Effector memory CD4-positive, alpha-beta T cell (primary cell): ENCODE results near the gene ORC6.

Experiments
- DNase-seq, 3 donors: peaks; one replicate each; pipeline ENCODE4 v3.0.0-alpha.2; 2020
- H3K27ac ChIP-seq: 2 replicates; pipeline ENCODE4 v1.7.0; 2013; ENCODE audit warnings: mild to moderate bottlenecking, low read length, moderate library complexity; ENCODE audit not compliant: insufficient read depth, poor library complexity, severe bottlenecking
- H3K27me3 ChIP-seq: replicated peaks from 2 replicates; pipeline ENCODE4 v1.7.0; 2013; ENCODE audit warnings: mild to moderate bottlenecking, low read length; ENCODE audit not compliant: insufficient read depth, control insufficient read depth, poor library complexity, severe bottlenecking
- H3K36me3 ChIP-seq: 2 replicates; pipeline ENCODE4 v1.7.0; 2013; ENCODE audit warnings: mild to moderate bottlenecking, low read length, moderate library complexity; ENCODE audit not compliant: control insufficient read depth, insufficient read depth
- H3K4me1 ChIP-seq: 2 replicates; pipeline ENCODE4 v1.7.0; 2013; ENCODE audit warnings: low read length, mild to moderate bottlenecking; ENCODE audit not compliant: control insufficient read depth, insufficient read depth, poor library complexity, severe bottlenecking
- H3K4me3 ChIP-seq: 2 replicates; pipeline ENCODE4 v1.7.0; 2013; ENCODE audit warnings: low read length, low read depth, mild to moderate bottlenecking; ENCODE audit not compliant: insufficient read depth, poor library complexity, severe bottlenecking
- H3K9me3 ChIP-seq: 2 replicates; pipeline ENCODE4 v1.7.0; 2013; ENCODE audit warnings: mild to moderate bottlenecking, low read length, moderate library complexity; ENCODE audit not compliant: control insufficient read depth

ORC6 gene

DNA sequence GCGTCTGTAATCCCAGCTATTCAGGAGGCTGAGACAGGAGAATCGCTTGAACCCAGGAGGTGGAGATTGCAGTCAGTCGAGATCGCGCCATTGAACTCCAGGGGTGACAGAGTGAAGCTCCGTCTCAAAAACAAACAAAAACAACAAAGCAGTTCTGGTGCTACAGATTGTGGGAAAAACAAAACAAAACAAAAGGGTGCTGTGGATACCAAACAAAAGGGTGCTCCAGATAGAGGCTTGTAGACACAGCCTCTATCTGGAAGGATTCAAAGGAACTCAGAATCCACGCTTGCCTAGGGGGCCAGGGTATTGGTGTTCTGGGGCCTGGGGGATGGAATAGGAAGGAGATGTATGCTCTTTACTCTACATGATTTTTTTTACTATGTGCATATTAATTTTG, 56.2 kb downstream of the ORC6 start:
- H3K27me3 ChIP-seq: no peaks in the 10 kb centered on the region
- no peak overlapping the region for H3K4me3 ChIP-seq
- H3K27ac ChIP-seq: no peak overlapping the region
- no peaks in the 10 kb centered on the region for H3K36me3 ChIP-seq
- H3K4me1 ChIP-seq: no peaks in the 10 kb centered on the region
- no peaks in the 10 kb centered on the region for H3K9me3 ChIP-seq
- no peak for DNase-seq

DNA sequence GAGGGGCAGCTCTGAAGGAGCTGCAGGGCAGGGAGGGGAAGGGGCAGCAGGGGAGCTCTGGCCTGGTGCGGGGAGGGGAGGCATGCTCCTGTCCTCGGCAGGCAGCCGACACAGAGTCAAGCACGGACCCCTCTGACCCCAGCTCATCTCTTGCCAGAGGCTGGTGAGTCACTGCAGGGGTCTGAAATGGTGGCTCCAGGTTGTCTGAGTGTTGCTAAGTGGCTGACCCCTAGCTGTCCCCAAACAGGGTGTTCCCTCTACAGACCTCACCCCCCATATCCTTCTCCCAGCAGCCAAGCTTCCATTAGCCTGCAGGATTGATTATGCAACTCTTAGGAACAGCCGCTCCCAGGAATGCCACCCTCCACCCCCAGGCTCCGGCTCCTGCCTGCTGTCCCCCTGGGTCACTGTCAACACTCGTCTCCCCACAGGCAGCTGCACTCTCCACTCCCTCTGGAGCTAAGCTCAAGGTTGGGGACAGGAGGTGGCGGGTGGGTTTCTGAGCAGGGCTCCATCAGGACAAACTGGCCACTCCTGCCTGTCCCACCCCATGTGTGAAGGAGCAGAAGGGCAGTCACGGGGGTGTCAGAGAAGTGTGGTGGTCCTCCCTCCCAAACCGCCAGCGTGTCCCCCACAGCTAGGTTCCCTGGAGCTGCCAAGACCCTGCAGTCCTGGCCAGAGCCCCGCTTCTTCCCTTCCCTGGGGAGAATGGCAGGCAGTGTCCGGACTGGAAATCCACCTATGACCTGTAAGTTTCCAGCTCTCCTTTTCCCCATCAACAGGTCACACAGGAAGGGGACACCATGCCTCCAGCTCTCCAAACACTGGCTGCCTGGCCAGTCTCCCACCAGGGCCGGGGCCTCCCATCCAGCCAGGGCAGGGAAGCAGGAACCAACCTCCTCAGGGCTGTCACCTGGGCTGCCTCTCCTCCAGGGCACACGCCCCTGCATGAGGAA, 57.6 kb downstream of the ORC6 start:
- no peaks in the 10 kb centered on the region for H3K27me3 ChIP-seq
- H3K36me3 ChIP-seq: no peaks in the 10 kb centered on the region
- no peak overlapping the region for H3K4me3 ChIP-seq
- DNase-seq: no peak
- H3K9me3 ChIP-seq: no peaks in the 10 kb centered on the region
- H3K4me1 ChIP-seq: no peaks in the 10 kb centered on the region
- no peak overlapping the region for H3K27ac ChIP-seq
